Epithelial cell of proximal tubule (primary cell): ENCODE data around the gene TUT7. TPM values are rescaled to one million over a fixed set of nuclear protein-coding genes. Genes with fewer than 3 reads are reported as not detected.

ENCODE experiments used
- DNase-seq: peaks from one replicate; pipeline ENCODE4 v3.0.0-alpha.2; 2011; ENCODE audit warnings: low read depth
- H3K4me3 ChIP-seq: 2 replicates; pipeline ENCODE4 v1.5.1; 2011; ENCODE audit warnings: low read depth, mild to moderate bottlenecking, low read length
- total RNA-seq: library from RNA; depleted of rRNA; stranded (reverse); fragments of >200 nt; gene quantifications from 2 replicates; pipeline ENCODE4 v1.2.3, GENCODE V29; 2015
- TF ChIP-seq, protein P1 (sequence below): conservative IDR thresholded peaks from 2 replicates; pipeline ENCODE4 v1.5.1; 2012; ENCODE audit warnings: low read depth, mild to moderate bottlenecking, low read length

TUT7 gene
- total RNA-seq, 1 donor from 2014 or later, result 25.4 TPM

DNA sequence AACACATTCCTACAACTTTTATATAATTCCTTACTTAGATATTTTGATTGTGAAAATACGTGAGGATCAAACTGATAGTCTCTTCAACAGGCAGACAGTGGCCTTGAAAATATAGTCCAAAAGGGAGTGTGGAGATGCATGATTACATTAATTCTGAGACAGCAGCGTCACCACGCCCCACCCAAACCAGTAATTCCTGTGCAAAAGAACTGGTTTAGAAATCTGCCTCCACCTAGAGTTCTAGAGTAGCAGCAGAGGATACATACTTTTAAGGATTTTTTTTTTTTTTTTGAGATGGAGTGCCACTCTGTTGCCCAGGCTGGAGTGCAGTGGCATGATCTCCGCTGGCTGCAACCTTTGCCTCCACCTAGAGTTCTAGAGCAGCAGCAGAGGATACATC lies 1.6 kb upstream of the TUT7 start:
- H3K4me3 ChIP-seq, result no peak overlapping the region
- TF ChIP-seq, protein P1, sequence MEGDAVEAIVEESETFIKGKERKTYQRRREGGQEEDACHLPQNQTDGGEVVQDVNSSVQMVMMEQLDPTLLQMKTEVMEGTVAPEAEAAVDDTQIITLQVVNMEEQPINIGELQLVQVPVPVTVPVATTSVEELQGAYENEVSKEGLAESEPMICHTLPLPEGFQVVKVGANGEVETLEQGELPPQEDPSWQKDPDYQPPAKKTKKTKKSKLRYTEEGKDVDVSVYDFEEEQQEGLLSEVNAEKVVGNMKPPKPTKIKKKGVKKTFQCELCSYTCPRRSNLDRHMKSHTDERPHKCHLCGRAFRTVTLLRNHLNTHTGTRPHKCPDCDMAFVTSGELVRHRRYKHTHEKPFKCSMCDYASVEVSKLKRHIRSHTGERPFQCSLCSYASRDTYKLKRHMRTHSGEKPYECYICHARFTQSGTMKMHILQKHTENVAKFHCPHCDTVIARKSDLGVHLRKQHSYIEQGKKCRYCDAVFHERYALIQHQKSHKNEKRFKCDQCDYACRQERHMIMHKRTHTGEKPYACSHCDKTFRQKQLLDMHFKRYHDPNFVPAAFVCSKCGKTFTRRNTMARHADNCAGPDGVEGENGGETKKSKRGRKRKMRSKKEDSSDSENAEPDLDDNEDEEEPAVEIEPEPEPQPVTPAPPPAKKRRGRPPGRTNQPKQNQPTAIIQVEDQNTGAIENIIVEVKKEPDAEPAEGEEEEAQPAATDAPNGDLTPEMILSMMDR, result no peak
- DNase-seq, result no peak

DNA sequence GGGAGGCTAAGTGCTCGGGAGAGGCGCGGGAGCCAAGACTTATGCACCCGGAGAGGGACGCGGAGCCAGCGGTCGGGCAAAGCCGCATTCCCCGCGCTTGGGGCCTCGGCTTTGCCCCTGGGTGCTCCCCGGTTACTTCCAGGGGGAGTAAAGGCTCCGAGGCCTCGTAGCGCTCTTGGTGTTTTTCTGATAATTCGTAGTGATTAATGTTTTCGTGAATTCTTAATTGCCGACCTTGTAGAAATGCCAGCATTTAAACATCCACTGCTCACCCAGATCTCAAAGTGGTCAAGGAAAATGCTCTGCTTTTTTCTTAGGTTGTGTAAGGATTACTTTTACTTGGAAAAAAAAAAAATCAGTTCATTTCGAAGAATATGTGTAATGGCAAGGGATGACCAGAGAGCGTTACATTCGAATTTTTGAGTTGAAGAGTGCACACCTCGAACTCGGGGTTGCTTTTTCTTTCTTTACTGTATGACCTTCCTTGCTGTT lies 654 bp upstream of the TUT7 start:
- TF ChIP-seq, protein P1, result no peak
- no peak for DNase-seq
- peak overlapping the region; percentile 98 for H3K4me3 ChIP-seq

DNA sequence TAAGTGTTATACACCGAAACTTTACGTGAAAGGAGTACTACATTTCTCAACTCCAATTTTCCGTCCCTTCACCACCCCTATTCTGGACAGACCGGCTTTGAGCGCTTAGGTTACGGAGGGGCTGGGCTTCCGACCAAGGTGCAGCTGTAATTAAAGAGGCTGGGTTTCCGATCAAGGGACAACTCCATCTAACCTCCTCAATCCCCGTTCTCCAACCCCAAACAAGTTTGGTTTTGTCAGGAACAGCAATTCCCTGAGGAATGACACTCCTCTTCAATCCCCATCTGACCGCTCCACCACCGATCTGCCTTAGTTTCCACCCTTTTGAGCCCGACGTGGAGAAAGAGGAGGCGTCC lies 577 bp downstream of the TUT7 start:
- peak overlapping the region; percentile 98 for H3K4me3 ChIP-seq
- DNase-seq, result no peak
- TF ChIP-seq, protein P1, result no peak

DNA sequence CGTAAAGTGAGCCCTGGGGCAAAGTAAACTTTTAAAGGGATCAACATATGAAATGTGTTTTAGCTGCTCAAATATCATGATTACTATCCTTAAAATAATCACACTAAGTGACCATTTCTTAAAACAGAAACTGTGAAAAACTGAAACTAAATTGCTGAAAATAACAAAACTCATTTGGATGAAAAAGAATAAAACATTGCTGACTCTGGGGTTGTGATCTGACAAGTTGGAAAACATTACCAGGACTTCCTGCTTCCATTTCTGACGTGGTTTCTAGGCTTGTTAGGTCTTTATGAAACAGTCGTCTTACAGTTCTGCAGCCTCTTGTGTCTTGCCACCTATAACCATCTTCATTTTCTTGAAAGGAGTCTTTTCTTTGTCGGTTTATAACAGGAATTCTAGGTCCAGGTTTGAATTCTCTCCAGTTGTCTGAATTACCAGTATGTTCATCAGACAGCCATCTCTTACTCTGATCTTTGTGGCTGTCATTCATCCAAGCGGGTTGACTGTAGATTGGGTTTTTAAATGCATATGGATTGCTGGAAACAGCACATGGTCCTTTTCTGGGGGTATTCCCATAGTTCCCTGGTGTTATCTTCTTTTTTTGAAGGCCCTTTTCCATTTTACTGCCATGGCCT lies 1.7 kb downstream of the TUT7 start:
- peak overlapping the region; percentile 98 for H3K4me3 ChIP-seq
- TF ChIP-seq, protein P1, result no peak
- no peak for DNase-seq

DNA sequence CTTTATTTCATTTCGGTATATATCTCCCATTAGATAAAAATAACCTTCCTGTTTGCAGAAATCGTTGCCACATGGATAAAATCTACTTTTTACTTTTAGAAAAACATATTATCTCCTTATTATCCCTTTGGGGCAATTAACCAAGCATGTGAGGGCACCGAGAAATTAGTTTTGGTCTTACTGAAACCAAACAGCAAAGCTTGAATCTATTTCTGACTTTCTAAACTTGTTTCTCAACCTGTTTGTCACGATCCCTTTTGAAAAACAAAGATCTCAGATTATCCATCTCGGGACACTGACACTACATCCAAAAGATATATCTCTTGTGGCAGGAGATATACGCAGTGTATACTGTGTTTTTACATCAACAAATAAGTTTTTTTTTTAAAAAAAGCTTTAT lies 2.3 kb downstream of the TUT7 start:
- peak overlapping the region; percentile 98 for H3K4me3 ChIP-seq
- TF ChIP-seq, protein P1, result no peak
- DNase-seq, result no peak

DNA sequence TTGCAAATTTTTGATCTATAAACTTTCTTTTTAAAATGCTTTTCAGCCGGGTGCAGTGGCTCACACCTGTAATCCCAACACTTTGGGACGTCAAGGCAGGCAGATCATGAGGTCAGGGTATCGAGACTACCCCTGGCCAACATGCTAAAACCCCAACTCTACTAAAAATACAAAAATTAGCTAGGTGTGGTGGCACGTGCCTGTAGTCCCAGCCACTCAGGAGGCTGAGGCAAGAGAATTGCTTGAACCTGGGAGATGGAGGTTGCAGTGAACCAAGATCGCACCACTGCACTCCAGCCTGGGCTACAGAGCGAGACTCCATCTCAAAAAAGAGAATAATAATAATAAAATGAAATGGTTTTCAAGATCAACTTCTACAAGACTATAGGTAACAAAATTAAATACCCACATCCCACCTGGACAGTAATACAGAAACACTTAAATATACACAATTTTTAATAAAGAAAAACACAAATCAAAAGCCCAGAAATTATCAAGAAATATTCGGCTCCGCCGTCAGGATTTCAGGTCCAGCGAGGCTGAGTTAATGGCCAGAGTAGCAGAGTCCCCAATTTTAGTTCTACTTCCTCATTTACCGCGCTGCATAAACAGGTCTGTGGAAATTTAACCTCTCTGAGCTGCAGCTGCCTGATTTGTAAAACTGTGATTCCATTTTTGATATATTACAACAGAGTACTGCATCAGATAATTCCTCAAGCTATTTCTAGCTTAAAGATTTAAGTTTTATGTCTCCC lies 4.0 kb downstream of the TUT7 start:
- DNase-seq, result no peak
- no peak overlapping the region for H3K4me3 ChIP-seq
- TF ChIP-seq, protein P1, result no peak

DNA sequence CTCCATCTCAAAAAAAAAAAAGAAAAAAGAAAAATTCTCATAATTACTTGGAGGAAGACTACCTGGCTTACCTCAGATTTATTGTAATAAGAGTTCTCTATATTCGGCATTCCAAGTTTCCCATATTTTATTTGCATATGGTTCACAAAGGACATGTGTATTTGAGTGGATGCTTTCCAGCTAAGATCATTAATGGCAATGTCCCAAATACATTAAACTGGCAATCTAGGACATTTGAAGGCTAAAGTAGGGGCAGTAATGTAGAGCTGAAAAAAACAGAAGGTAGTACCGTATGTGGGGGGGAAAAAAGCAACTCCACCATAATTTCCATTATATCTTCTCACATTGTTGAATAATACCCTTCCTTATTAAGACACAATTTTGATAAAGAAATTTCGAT lies 4.9 kb downstream of the TUT7 start:
- TF ChIP-seq, protein P1, result no peak
- DNase-seq, result no peak
- H3K4me3 ChIP-seq, result no peak overlapping the region
